H9 (cell line): ENCODE measurements around the gene PROCA1. TPM values are rescaled to one million over a fixed set of nuclear protein-coding genes. Genes with fewer than 3 reads are reported as not detected.

ENCODE experiments used
- DNase-seq: peaks from one replicate; pipeline ENCODE4 v3.0.0-alpha.2; 2017
- H2AFZ ChIP-seq: one replicate; pipeline ENCODE4 v1.6.1; 2013; ENCODE audit warnings: mild to moderate bottlenecking, low read length, control low read depth, moderate library complexity
- H2AK5ac ChIP-seq: 2 replicates; pipeline ENCODE4 v1.6.1; 2013; ENCODE audit warnings: low read length, control low read depth, mixed read lengths; ENCODE audit not compliant: insufficient read length
- H2BK120ac ChIP-seq: one replicate; pipeline ENCODE4 v1.6.1; 2013; ENCODE audit warnings: low read depth, mild to moderate bottlenecking, low read length, control low read depth, inconsistent platforms; ENCODE audit not compliant: poor library complexity, severe bottlenecking
- H2BK12ac ChIP-seq: 2 replicates; pipeline ENCODE4 v1.6.1; 2013; ENCODE audit warnings: low read length, control low read depth, mixed read lengths, low read depth; ENCODE audit not compliant: insufficient read length
- H2BK15ac ChIP-seq: 2 replicates; pipeline ENCODE4 v1.6.1; 2013; ENCODE audit warnings: low read depth, low read length, control low read depth
- H2BK20ac ChIP-seq: one replicate; pipeline ENCODE4 v1.6.1; 2013; ENCODE audit warnings: low read depth, mild to moderate bottlenecking, low read length, control low read depth, inconsistent platforms; ENCODE audit not compliant: poor library complexity, severe bottlenecking
- H2BK5ac ChIP-seq: 2 replicates; pipeline ENCODE4 v1.6.1; 2013; ENCODE audit warnings: low read length, control low read depth, mixed read lengths; ENCODE audit not compliant: insufficient read length
- H3K14ac ChIP-seq: 2 replicates; pipeline ENCODE4 v1.6.1; 2013; ENCODE audit warnings: low read length, control low read depth; ENCODE audit not compliant: insufficient read depth
- H3K18ac ChIP-seq: 2 replicates; pipeline ENCODE4 v1.6.1; 2013; ENCODE audit warnings: low read depth, mild to moderate bottlenecking, mixed read lengths, low read length, control low read depth; ENCODE audit not compliant: insufficient read length
- H3K23ac ChIP-seq: 2 replicates; pipeline ENCODE4 v1.6.1; 2013; ENCODE audit warnings: low read length, control low read depth, mixed read lengths, low read depth; ENCODE audit not compliant: insufficient read length
- H3K23me2 ChIP-seq: 2 replicates; pipeline ENCODE4 v1.6.1; 2013; ENCODE audit warnings: low read depth, mild to moderate bottlenecking, mixed read lengths, low read length, control low read depth; ENCODE audit not compliant: insufficient read length, poor library complexity, severe bottlenecking
- H3K27ac ChIP-seq: 2 replicates; pipeline ENCODE4 v1.5.1; 2013; ENCODE audit warnings: low read length, control low read depth, mixed read lengths, low read depth; ENCODE audit not compliant: insufficient read length
- H3K27me3 ChIP-seq: 2 replicates; pipeline ENCODE4 v1.6.1; 2013; ENCODE audit warnings: low read length, control low read depth, inconsistent platforms; ENCODE audit not compliant: insufficient read depth
- H3K4ac ChIP-seq: 2 replicates; pipeline ENCODE4 v1.6.1; 2013; ENCODE audit warnings: low read depth, mild to moderate bottlenecking, control low read depth, inconsistent platforms, low read length, moderate library complexity
- H3K4me1 ChIP-seq: 2 replicates; pipeline ENCODE4 v1.6.1; 2013; ENCODE audit warnings: low read length, control low read depth, inconsistent platforms; ENCODE audit not compliant: insufficient read depth
- H3K4me2 ChIP-seq: 2 replicates; pipeline ENCODE4 v1.6.1; 2013; ENCODE audit warnings: low read length, control low read depth, mixed read lengths; ENCODE audit not compliant: insufficient read length, insufficient read depth
- H3K56ac ChIP-seq: 2 replicates; pipeline ENCODE4 v1.6.1; 2013; ENCODE audit warnings: low read depth, mild to moderate bottlenecking, mixed read lengths, low read length, control low read depth; ENCODE audit not compliant: insufficient read length
- H3K79me1 ChIP-seq: 2 replicates; pipeline ENCODE4 v1.6.1; 2013; ENCODE audit warnings: low read depth, mild to moderate bottlenecking, moderate library complexity, low read length, control low read depth, inconsistent platforms; ENCODE audit not compliant: insufficient read depth, poor library complexity, severe bottlenecking
- H3K79me2 ChIP-seq: 2 replicates; pipeline ENCODE4 v1.6.1; 2013; ENCODE audit warnings: low read length, control low read depth, inconsistent platforms; ENCODE audit not compliant: insufficient read depth
- H3K9ac ChIP-seq: 2 replicates; pipeline ENCODE4 v1.6.1; 2013; ENCODE audit warnings: low read length, control low read depth, mixed read lengths; ENCODE audit not compliant: insufficient read length; ENCODE audit errors: extremely low read depth
- H3K9me3 ChIP-seq: one replicate; pipeline ENCODE4 v1.6.1; 2013; ENCODE audit warnings: low read depth, low read length, inconsistent platforms; ENCODE audit not compliant: control insufficient read depth
- H3T11ph ChIP-seq: one replicate; pipeline ENCODE4 v1.6.1; 2013; ENCODE audit warnings: mild to moderate bottlenecking, low read length, control low read depth, inconsistent platforms
- H4K20me1 ChIP-seq: one replicate; pipeline ENCODE4 v1.6.1; 2013; ENCODE audit not compliant: control insufficient read depth, insufficient read length, insufficient read depth
- H4K5ac ChIP-seq: 2 replicates; pipeline ENCODE4 v1.6.1; 2013; ENCODE audit warnings: low read depth, mild to moderate bottlenecking, mixed read lengths, low read length, control low read depth; ENCODE audit not compliant: insufficient read length
- H4K8ac ChIP-seq: replicated peaks from 2 replicates; pipeline ENCODE4 v1.6.1; 2013; ENCODE audit warnings: low read length, control low read depth, mixed read lengths, low read depth; ENCODE audit not compliant: insufficient read length
- H4K91ac ChIP-seq: 2 replicates; pipeline ENCODE4 v1.6.1; 2013; ENCODE audit warnings: low read depth, mild to moderate bottlenecking, moderate library complexity, mixed read lengths, low read length, control low read depth; ENCODE audit not compliant: insufficient read length
- H3K27ac Mint-ChIP-seq, 3 experiments: 2 replicates in 2 of 3; 3 replicates in 1 of 3; pipeline ENCODE4 v1.8.0; 2020 to 2021; ENCODE audit warnings: mixed read lengths in 3 of 3, mild to moderate bottlenecking in 1 of 3, moderate library complexity in 1 of 3
- H3K27me3 Mint-ChIP-seq: 2 replicates; pipeline ENCODE4 v1.8.0; 2021; ENCODE audit warnings: low read depth, mild to moderate bottlenecking, moderate library complexity, mixed read lengths
- H3K36me3 Mint-ChIP-seq, 3 experiments: 2 replicates in 2 of 3; 3 replicates in 1 of 3; pipeline ENCODE4 v1.8.0; 2020 to 2021; ENCODE audit warnings: low read depth in 3 of 3, mixed read lengths in 3 of 3; ENCODE audit not compliant: insufficient read depth in 1 of 3
- H3K4me1 Mint-ChIP-seq, 2 experiments: 2 replicates each; pipeline ENCODE4 v1.8.0; 2020; ENCODE audit warnings: mixed read lengths in 2 of 2
- H3K4me3 Mint-ChIP-seq, 2 experiments: 2 replicates in 1 of 2; 3 replicates in 1 of 2; pipeline ENCODE4 v1.8.0; 2020 to 2021; ENCODE audit warnings: mild to moderate bottlenecking in 2 of 2, mixed read lengths in 2 of 2, moderate library complexity in 1 of 2
- H3K9me3 Mint-ChIP-seq, 2 experiments: 2 replicates in 1 of 2; 3 replicates in 1 of 2; pipeline ENCODE4 v1.8.0; 2020; ENCODE audit warnings: mild to moderate bottlenecking in 2 of 2, mixed read lengths in 2 of 2, moderate library complexity in 1 of 2
- CTCF ChIP-seq: fragments of 200-600 bp; sonication (generic); conservative IDR thresholded peaks from 3 replicates; pipeline ENCODE4 v1.8.0; 2021; ENCODE audit warnings: antibody characterized with exemption, mild to moderate bottlenecking
- WGBS: extraction: QIAGEN DNeasy Blood & Tissue Kit; methylation state at CpG from one replicate; pipeline ENCODE4 v1.1.7; 2013; ENCODE audit warnings: missing lambda C conversion rate, low lambda C conversion rate, mixed read lengths; ENCODE audit not compliant: insufficient read length; ENCODE audit errors: extremely low coverage; 5-methylcytosine and 5-hydroxymethylcytosine counted together
- total RNA-seq: library from RNA; stranded (reverse); gene quantifications from 2 replicates; pipeline ENCODE4 v1.2.1, GENCODE V29; 2021

The PROCA1 gene
- total RNA-seq, 1 experiment from 2014 or later = 15.0 TPM

GRCh38 chr17:28714281-28714680 is 2.6 kb upstream of the PROCA1 start:
- H3K36me3 Mint-ChIP-seq = peaks cover 23 to 38% (median 25%) of the 10 kb centered on the region in 3 experiments; a peak in 6 of 7 replicates
- peaks cover 35% of the 10 kb centered on the region for H3K23me2 ChIP-seq
- no peak overlapping the region for H2BK120ac ChIP-seq
- no peak overlapping the region for H2BK12ac ChIP-seq
- peaks cover 27 to 38% of the 10 kb centered on the region in 2 experiments for H3K4me1 Mint-ChIP-seq
- DNase-seq = peak; percentile 30
- no peak overlapping the region for H3K4ac ChIP-seq
- H3K79me2 ChIP-seq = peaks cover 10% of the 10 kb centered on the region; the same call in 1 of the 2 replicates
- no peak overlapping the region for H3T11ph ChIP-seq
- no peaks in the 10 kb centered on the region for H4K20me1 ChIP-seq
- H4K91ac ChIP-seq = no peak overlapping the region
- H3K9me3 ChIP-seq = no peaks in the 10 kb centered on the region
- H3K9ac ChIP-seq = no peak overlapping the region
- H3K27ac Mint-ChIP-seq = no peak overlapping the region; a peak in 1 of 7 replicates
- no peak overlapping the region for H4K5ac ChIP-seq
- H2AFZ ChIP-seq = no peak overlapping the region
- H2BK20ac ChIP-seq = no peak overlapping the region
- H2AK5ac ChIP-seq = no peak overlapping the region
- no peak overlapping the region for H3K18ac ChIP-seq
- no peak overlapping the region for H3K23ac ChIP-seq
- no peak; the same call in 2 of the 3 replicates for TF ChIP-seq CTCF
- H3K79me1 ChIP-seq = peaks cover 4% of the 10 kb centered on the region
- no peak overlapping the region for H3K27ac ChIP-seq
- H3K27me3 Mint-ChIP-seq = no peaks in the 10 kb centered on the region
- peaks cover 3% of the 10 kb centered on the region; the same call in 1 of the 2 replicates for H3K4me1 ChIP-seq
- no CpG with 5 or more reads among the region's 3 CpGs for WGBS
- H2BK5ac ChIP-seq = no peak overlapping the region
- no peak overlapping the region for H3K14ac ChIP-seq
- H3K4me3 Mint-ChIP-seq = peak overlapping the region in 1 of 2 experiments; percentile 26; a peak in 3 of 5 replicates
- H3K56ac ChIP-seq = no peak overlapping the region
- H3K9me3 Mint-ChIP-seq = no peaks in the 10 kb centered on the region
- no peaks in the 10 kb centered on the region for H3K27me3 ChIP-seq
- H2BK15ac ChIP-seq = no peak overlapping the region
- H4K8ac ChIP-seq = no peak overlapping the region
- no peak overlapping the region for H3K4me2 ChIP-seq
